ENCODE results near the gene IGFBP2. TPM values are rescaled to one million over a fixed set of nuclear protein-coding genes. Genes with fewer than 3 reads are reported as not detected.

IGFBP2 gene
- total and polyA plus RNA-seq, 9 of the 15 experiments (the other 6 are each of a cell fraction or from before 2014, with no cell fraction given), result 0.93 TPM; not detected in 8

DNA sequence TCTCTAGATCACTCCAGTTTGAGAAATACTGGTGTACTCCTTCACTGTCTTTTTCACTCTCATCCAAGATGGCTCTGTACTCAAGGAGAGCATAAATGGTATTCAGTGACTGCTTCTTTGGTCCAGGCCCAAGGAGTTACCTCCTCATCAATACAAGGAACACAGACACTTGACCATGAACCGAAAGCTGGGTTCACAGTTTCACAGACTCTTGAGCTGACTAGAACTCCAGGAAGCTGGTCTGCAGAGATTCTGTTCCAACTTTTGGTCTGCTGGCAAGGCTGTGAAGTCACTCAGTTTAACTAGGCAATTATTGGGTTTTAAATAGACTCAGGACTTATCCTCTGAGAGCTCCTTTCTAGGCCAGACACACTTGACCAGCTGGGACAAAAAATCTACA lies 69.5 kb downstream of the IGFBP2 start:
- CTCF ChIA-PET (ENCODE audit: low intra/inter-chr PET ratio), result no interaction called here
- intact Hi-C loops (cut with micrococcal nuclease), result no loop called here

GRCh38 chr2:216710551-216711301 lies 77.5 kb downstream of the IGFBP2 start:
- POLR2A ChIA-PET, result no interaction called here
- no peak for TF ChIP-seq ZNF584 (CRISPR knock-in tag; IDR thresholded peaks at IDR 0.05; ENCODE audit: low read depth)
- TF ChIP-seq HNRNPUL1 (IDR thresholded peaks at IDR 0.05; ENCODE audit: low read length), result no peak
- no peak for TF ChIP-seq TCFL5 (CRISPR knock-in tag; conservative IDR thresholded peaks at IDR 0.05)
- TF ChIP-seq, protein P1, sequence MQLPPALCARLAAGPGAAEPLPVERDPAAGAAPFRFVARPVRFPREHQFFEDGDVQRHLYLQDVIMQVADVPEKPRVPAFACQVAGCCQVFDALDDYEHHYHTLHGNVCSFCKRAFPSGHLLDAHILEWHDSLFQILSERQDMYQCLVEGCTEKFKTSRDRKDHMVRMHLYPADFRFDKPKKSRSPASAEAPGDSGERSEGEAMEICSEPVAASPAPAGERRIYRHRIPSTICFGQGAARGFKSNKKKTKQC (CRISPR knock-in tag; IDR thresholded peaks at IDR 0.05), result no peak
- TF ChIP-seq NFRKB (IDR thresholded peaks at IDR 0.05; ENCODE audit: low read depth), result no peak
- TF ChIP-seq JUN (IDR thresholded peaks at IDR 0.05; ENCODE audit: borderline replicate concordance, low read depth, low read length), result no peak
- TF ChIP-seq JUN (CRISPR knock-in tag; IDR thresholded peaks at IDR 0.05; ENCODE audit: borderline replicate concordance), result no peak
- TF ChIP-seq ZNF217 (CRISPR knock-in tag; IDR thresholded peaks at IDR 0.05), result no peak
- TF ChIP-seq ZNF347 (CRISPR knock-in tag; IDR thresholded peaks at IDR 0.05; ENCODE audit: low read depth), result no peak
- TF ChIP-seq PURB (CRISPR knock-in tag; IDR thresholded peaks at IDR 0.05; ENCODE audit: low read depth), result no peak
- TF ChIP-seq ZNF274 (IDR thresholded peaks at IDR 0.05; ENCODE audit: borderline replicate concordance, low read depth, low read length), result no peak
- no peak for TF ChIP-seq NFIX (CRISPR knock-in tag; IDR thresholded peaks at IDR 0.05; ENCODE audit: low read depth)
- TF ChIP-seq MAFF (IDR thresholded peaks at IDR 0.05; ENCODE audit: low read length), result no peak
- 9% methylated on average over 6 of the region's 11 CpGs for WGBS (ENCODE audit: insufficient coverage, low coverage, missing lambda C conversion rate)
- CTCF ChIA-PET (ENCODE audit: low intra/inter-chr PET ratio), result no interaction called here
- Histone ChIP-seq H3K4me3 (no peak overlapping the region), H3K9me1 (ENCODE audit: control insufficient read depth, insufficient read depth, low read length) (no peaks in the 10 kb centered on the region), H2AFZ (ENCODE audit: low read depth, low read length) (no peak overlapping the region), H3K9me3 (replicated peaks; ENCODE audit: control insufficient read depth, insufficient read depth, low read depth, low read length) (no peaks in the 10 kb centered on the region), H3K4me1 (replicated peaks in 1 of 2; ENCODE audit: control insufficient read depth in 2 of 2, insufficient read depth in 2 of 2, low read length in 2 of 2) (no peaks in the 10 kb centered on the region), H4K20me1 (replicated peaks; ENCODE audit: control insufficient read depth, insufficient read depth, low read length) (no peaks in the 10 kb centered on the region), H3K79me2 (ENCODE audit: control insufficient read depth, insufficient read depth, low read length) (no peaks in the 10 kb centered on the region), H3K9ac (ENCODE audit: insufficient read depth in 1 of 2, low read depth in 2 of 2, low read length in 2 of 2) (no peak overlapping the region), H3K4me2 (ENCODE audit: insufficient read depth, low read length) (no peak overlapping the region), H3K27me3 (ENCODE audit: control insufficient read depth in 2 of 2, insufficient read depth in 2 of 2, low read length in 2 of 2) (peaks cover 5 to 31% of the 10 kb centered on the region in 2 experiments), H3K27ac (ENCODE audit: extremely low read depth, low read depth, low read length) (no peak overlapping the region), H3K36me3 (ENCODE audit: control insufficient read depth, insufficient read depth, low read length) (no peaks in the 10 kb centered on the region)
- no peak for DNase-seq (ENCODE audit: extremely low read depth in 1 of 4, low spot score in 3 of 4)
- no peak for FAIRE-seq
- ATAC-seq, result no peak
- intact Hi-C loops (cut with micrococcal nuclease), result no loop called here
- in situ Hi-C loops (cut with MboI), result no loop called here
- no TSS peak for BruUV-seq (replicated peaks)

More for the DNA sequence above, 69.5 kb downstream of the IGFBP2 start:
- H3K27me3 ChIP-seq (ENCODE audit: control insufficient read depth in 2 of 2, insufficient read depth in 2 of 2, low read length in 2 of 2), result no peaks in the 10 kb centered on the region; a peak in 1 of 5 replicates
- FAIRE-seq (no peak), DNase-seq (ENCODE audit: extremely low read depth in 1 of 4, low spot score in 3 of 4) (no peak), ATAC-seq (no peak)
- TF ChIP-seq ZNF121 (CRISPR knock-in tag; conservative IDR thresholded peaks at IDR 0.05) (no peak), ZNF778 (CRISPR knock-in tag; IDR thresholded peaks at IDR 0.05) (no peak), YBX1 (IDR thresholded peaks at IDR 0.05) (no peak), U2AF1 (optimal IDR thresholded peaks at IDR 0.05; ENCODE audit: low read depth, low read length) (no peak), ETS2 (tag; IDR thresholded peaks at IDR 0.05; ENCODE audit: borderline replicate concordance, poor library complexity, severe bottlenecking) (no peak), GATAD2A (IDR thresholded peaks at IDR 0.05) (no peak)
- no peaks in the 10 kb centered on the region for H3K36me3 ChIP-seq (ENCODE audit: control insufficient read depth, insufficient read depth, low read length)
- H3K4me3 ChIP-seq, result no peak overlapping the region
- no peaks in the 10 kb centered on the region for H3K9me3 ChIP-seq (replicated peaks; ENCODE audit: control insufficient read depth, insufficient read depth, low read depth, low read length)
- H3K9ac ChIP-seq (ENCODE audit: insufficient read depth in 1 of 2, low read depth in 2 of 2, low read length in 2 of 2), result no peak overlapping the region
- no peak overlapping the region for H3K4me2 ChIP-seq (ENCODE audit: insufficient read depth, low read length)
- H2AFZ ChIP-seq (ENCODE audit: low read depth, low read length), result no peak overlapping the region
- no peaks in the 10 kb centered on the region for H4K20me1 ChIP-seq (replicated peaks; ENCODE audit: control insufficient read depth, insufficient read depth, low read length)
- no TSS peak for BruUV-seq (replicated peaks)
- no peak overlapping the region for H3K27ac ChIP-seq (ENCODE audit: extremely low read depth, low read depth, low read length)
- POLR2A ChIA-PET, result interaction anchor here (0.6 kb wide), 1 partner anchor 285 kb away, joined by 3 read pairs; no protein-coding TSS in a partner anchor
- H3K79me2 ChIP-seq (ENCODE audit: control insufficient read depth, insufficient read depth, low read length), result no peaks in the 10 kb centered on the region
- in situ Hi-C loops (cut with MboI), result no loop called here
- H3K4me1 ChIP-seq (replicated peaks in 1 of 2; ENCODE audit: control insufficient read depth in 2 of 2, insufficient read depth in 2 of 2, low read length in 2 of 2), result no peaks in the 10 kb centered on the region; a peak in 1 of 5 replicates
- no peaks in the 10 kb centered on the region for H3K9me1 ChIP-seq (ENCODE audit: control insufficient read depth, insufficient read depth, low read length)
- 20% methylated on average over 1 of the region's 1 CpG for WGBS (ENCODE audit: insufficient coverage, low coverage, missing lambda C conversion rate)
